IMR-90 (cell line): Measurements from ENCODE around the gene ALK. TPM values are rescaled to one million over a fixed set of nuclear protein-coding genes. Genes with fewer than 3 reads are reported as not detected.

Source experiments
- ATAC-seq: fragments of 200-7000 bp; cut with Tn5 transposase; 2 replicates; pipeline ENCODE4 v1.9.1; 2020; ENCODE audit warnings: low read depth, mild to moderate bottlenecking, moderate library complexity
- BruUV-seq: library from RNA; stranded (reverse); fragments of 400-500 nt; replicated peaks from 2 replicates; lab custom pipeline; 2021; lab: Mats Ljungman, UMichigan
- CTCF ChIA-PET: fragments of 300-600 bp; formaldehyde crosslinking; extraction: SDS; loops from one replicate; lab custom pipeline; 2021; ENCODE audit warnings: antibody characterized with exemption; lab: Yijun Ruan, JAX
- POLR2A ChIA-PET: fragments of 300-600 bp; sonication (Branson Sonifier 250); formaldehyde crosslinking; loops from one replicate; lab custom pipeline; 2022; ENCODE audit warnings: antibody characterized with exemption; ENCODE audit not compliant: unreplicated experiment; lab: Charles Lee
- DNase-seq: peaks from one replicate; pipeline ENCODE4 v3.0.0; 2013
- H2AFZ ChIP-seq: replicated peaks from 2 replicates; pipeline ENCODE3; 2013; ENCODE audit warnings: low read length, mild to moderate bottlenecking; ENCODE audit not compliant: poor library complexity
- H2AK5ac ChIP-seq: 2 replicates; pipeline ENCODE4 v1.6.1; 2013; ENCODE audit warnings: low read depth, low read length, inconsistent platforms
- H2AK9ac ChIP-seq: replicated peaks from 2 replicates; pipeline ENCODE3; 2013; ENCODE audit warnings: mild to moderate bottlenecking, low read depth, low read length, moderate library complexity; ENCODE audit not compliant: poor library complexity
- H2BK120ac ChIP-seq: 2 replicates; pipeline ENCODE4 v1.6.1; 2013; ENCODE audit warnings: low read depth, low read length, inconsistent platforms
- H2BK15ac ChIP-seq: 3 replicates; pipeline ENCODE4 v1.6.1; 2013; ENCODE audit warnings: low read depth, low read length, inconsistent platforms
- H2BK20ac ChIP-seq: 2 replicates; pipeline ENCODE4 v1.6.1; 2013; ENCODE audit warnings: low read depth, mild to moderate bottlenecking, inconsistent platforms, low read length, moderate library complexity
- H2BK5ac ChIP-seq: 2 replicates; pipeline ENCODE4 v1.6.1; 2013; ENCODE audit warnings: mild to moderate bottlenecking, low read depth, low read length, inconsistent platforms; ENCODE audit not compliant: poor library complexity, severe bottlenecking
- H3K14ac ChIP-seq: replicated peaks from 2 replicates; pipeline ENCODE4 v1.6.1; 2013; ENCODE audit warnings: low read depth, low read length, inconsistent platforms
- H3K18ac ChIP-seq: 2 replicates; pipeline ENCODE4 v1.6.1; 2013; ENCODE audit warnings: low read depth, low read length, control low read depth
- H3K23ac ChIP-seq: 2 replicates; pipeline ENCODE4 v1.6.1; 2013; ENCODE audit warnings: low read depth, low read length, inconsistent platforms
- H3K27ac ChIP-seq: 2 replicates; pipeline ENCODE4 v1.5.1; 2013; ENCODE audit warnings: mild to moderate bottlenecking, control low read depth, low read length; ENCODE audit not compliant: insufficient read depth
- H3K27me3 ChIP-seq: 2 replicates; pipeline ENCODE4 v1.6.1; 2013; ENCODE audit warnings: low read length; ENCODE audit not compliant: control insufficient read depth, insufficient read depth
- H3K36me3 ChIP-seq: 2 replicates; pipeline ENCODE4 v1.6.1; 2013; ENCODE audit warnings: low read length, mixed read lengths; ENCODE audit not compliant: control insufficient read depth, insufficient read depth
- H3K4ac ChIP-seq: 2 replicates; pipeline ENCODE4 v1.6.1; 2013; ENCODE audit warnings: low read depth, low read length, inconsistent platforms
- H3K4me1 ChIP-seq: 2 replicates; pipeline ENCODE4 v1.6.1; 2013; ENCODE audit warnings: low read length, mixed read lengths; ENCODE audit not compliant: control insufficient read depth, insufficient read depth
- H3K4me2 ChIP-seq: 2 replicates; pipeline ENCODE4 v1.6.1; 2013; ENCODE audit warnings: low read depth, mild to moderate bottlenecking, control low read depth, low read length, moderate library complexity
- H3K4me3 ChIP-seq: 2 replicates; pipeline ENCODE4 v1.5.1; 2013; ENCODE audit warnings: low read depth, mild to moderate bottlenecking, control low read depth, low read length, moderate library complexity; ENCODE audit not compliant: insufficient read depth
- H3K56ac ChIP-seq: 2 replicates; pipeline ENCODE4 v1.6.1; 2013; ENCODE audit warnings: low read length, inconsistent platforms; ENCODE audit not compliant: insufficient read depth; ENCODE audit errors: extremely low read depth
- H3K79me1 ChIP-seq, 2 experiments: 2 replicates each; pipeline ENCODE4 v1.6.1; 2013; ENCODE audit warnings: low read length in 2 of 2, inconsistent platforms in 1 of 2, low read depth in 1 of 2
- H3K9ac ChIP-seq: 2 replicates; pipeline ENCODE4 v1.6.1; 2013; ENCODE audit warnings: low read depth, low read length, control low read depth
- H3K9me1 ChIP-seq: 2 replicates; pipeline ENCODE4 v1.6.1; 2013; ENCODE audit warnings: low read length, inconsistent platforms; ENCODE audit not compliant: insufficient read depth
- H3K9me3 ChIP-seq: 2 replicates; pipeline ENCODE4 v1.6.1; 2013; ENCODE audit warnings: low read length; ENCODE audit not compliant: control insufficient read depth, insufficient read depth
- H4K20me1 ChIP-seq: 2 replicates; pipeline ENCODE4 v1.6.1; 2013; ENCODE audit warnings: low read length, inconsistent platforms; ENCODE audit not compliant: insufficient read depth
- H4K5ac ChIP-seq: 2 replicates; pipeline ENCODE4 v1.6.1; 2013; ENCODE audit warnings: mild to moderate bottlenecking, low read depth, low read length, control low read depth
- H4K8ac ChIP-seq, 2 experiments: 2 replicates each; pipeline ENCODE4 v1.6.1; 2013; ENCODE audit warnings: low read depth in 2 of 2, low read length in 2 of 2, control low read depth in 1 of 2, inconsistent platforms in 1 of 2
- H4K91ac ChIP-seq: 2 replicates; pipeline ENCODE4 v1.6.1; 2013; ENCODE audit warnings: low read depth, low read length, inconsistent platforms; ENCODE audit not compliant: insufficient read depth
- BHLHE40 ChIP-seq: fragments of 150-350 bp; IDR thresholded peaks from 2 replicates; pipeline ENCODE4 v1.6.1; 2016; ENCODE audit warnings: mild to moderate bottlenecking, low read depth, low read length
- CEBPB ChIP-seq: IDR thresholded peaks from 2 replicates; pipeline ENCODE4 v1.6.1; 2012; ENCODE audit warnings: low read depth, low read length, improper control_type of control experiment
- CHD1 ChIP-seq: IDR thresholded peaks from 2 replicates; pipeline ENCODE4 v1.6.1; 2012; ENCODE audit warnings: low read depth, low read length, improper control_type of control experiment
- CTCF ChIP-seq: conservative IDR thresholded peaks from 2 replicates; pipeline ENCODE4 v1.5.1; 2012; ENCODE audit warnings: mild to moderate bottlenecking, low read depth, low read length, improper control_type of control experiment
- ELK1 ChIP-seq: fragments of 150-350 bp; IDR thresholded peaks from 2 replicates; pipeline ENCODE4 v1.6.1; 2016; ENCODE audit warnings: low read depth, mild to moderate bottlenecking, low read length, moderate library complexity, borderline replicate concordance
- FOS ChIP-seq: fragments of 150-350 bp; IDR thresholded peaks from 2 replicates; pipeline ENCODE4 v1.6.1; 2016; ENCODE audit warnings: low read depth, low read length
- MAFK ChIP-seq: IDR thresholded peaks from 2 replicates; pipeline ENCODE4 v1.6.1; 2012; ENCODE audit warnings: low read depth, low read length, improper control_type of control experiment
- MAZ ChIP-seq: IDR thresholded peaks from 2 replicates; pipeline ENCODE4 v1.6.1; 2012; ENCODE audit warnings: low read depth, mild to moderate bottlenecking, low read length, improper control_type of control experiment, moderate library complexity, borderline replicate concordance
- MXI1 ChIP-seq: IDR thresholded peaks from 2 replicates; pipeline ENCODE4 v1.6.1; 2012; ENCODE audit warnings: low read depth, mild to moderate bottlenecking, low read length, moderate library complexity, borderline replicate concordance
- NFE2L2 ChIP-seq: fragments of 150-350 bp; IDR thresholded peaks from 2 replicates; pipeline ENCODE4 v1.6.1; 2016; ENCODE audit warnings: low read depth, mild to moderate bottlenecking, low read length
- POLR2A ChIP-seq: IDR thresholded peaks from 2 replicates; pipeline ENCODE4 v1.6.1; 2012; ENCODE audit warnings: mild to moderate bottlenecking, low read depth, low read length
- RAD21 ChIP-seq: IDR thresholded peaks from 2 replicates; pipeline ENCODE4 v1.6.1; 2012; ENCODE audit warnings: low read length, improper control_type of control experiment
- RCOR1 ChIP-seq: IDR thresholded peaks from 2 replicates; pipeline ENCODE4 v1.6.1; 2012; ENCODE audit warnings: mild to moderate bottlenecking, low read length, improper control_type of control experiment; ENCODE audit not compliant: insufficient replicate concordance
- RFX5 ChIP-seq: IDR thresholded peaks from 2 replicates; pipeline ENCODE4 v1.8.0; 2012; ENCODE audit warnings: low read depth, mild to moderate bottlenecking, low read length, moderate library complexity
- SMC3 ChIP-seq: fragments of 150-350 bp; IDR thresholded peaks from 2 replicates; pipeline ENCODE4 v1.6.1; 2016; ENCODE audit warnings: low read depth, mild to moderate bottlenecking, antibody characterized with exemption, low read length, moderate library complexity
- USF2 ChIP-seq: fragments of 150-350 bp; IDR thresholded peaks from 2 replicates; pipeline ENCODE4 v1.6.1; 2017; ENCODE audit warnings: mild to moderate bottlenecking, antibody characterized with exemption, low read length, low read depth
- WGBS, 2 experiments: methylation state at CpG; one replicate each; pipeline versions ENCODE4 v1.1.5 to v1.1.7; 2013; ENCODE audit warnings: missing lambda C conversion rate in 2 of 2; ENCODE audit not compliant: insufficient read length in 1 of 2; ENCODE audit errors: extremely low coverage in 2 of 2; 5-methylcytosine and 5-hydroxymethylcytosine counted together
- dilution Hi-C: fragments of 300-500 bp; cut with HindIII; formaldehyde crosslinking; loops from one replicate; pipeline ENCODE4 v1.14.3; 2018; ENCODE audit warnings: low sequenced_read_pairs; ENCODE audit not compliant: unreplicated experiment
- in situ Hi-C: fragments of 300-500 bp; cut with MboI; formaldehyde crosslinking; loops from 3 replicates; pipeline ENCODE4 v1.14.3; 2019; ENCODE audit warnings: low sequenced_read_pairs, inconsistent platforms, mixed read lengths
- intact Hi-C: fragments of 100-400 bp; cut with micrococcal nuclease; formaldehyde crosslinking; loops from 2 replicates; pipeline ENCODE4 v1.10.0; 2022
- polyA plus RNA-seq, 3 experiments: library from polyadenylated mRNA; depleted of rRNA; stranded (reverse); fragments of >200 nt; gene quantifications; 2 replicates each; pipeline ENCODE4 v1.2.3, GENCODE V29; 2012; ENCODE audit warnings: low replicate concordance in 1 of 3
- total RNA-seq: library from RNA; depleted of rRNA; stranded (reverse); fragments of >200 nt; gene quantifications from 2 replicates; pipeline ENCODE4 v1.2.3, GENCODE V29; 2012

ALK gene
- total and polyA plus RNA-seq, 2 of the 4 experiments (the other 2 are of a cell fraction) = not detected

- no peaks in the 10 kb centered on the region for H3K9me1 ChIP-seq
- H2BK120ac ChIP-seq = no peak overlapping the region
- intact Hi-C loops (no loop called here), dilution Hi-C loops (no loop called here), in situ Hi-C loops (no loop called here)
- H2AFZ ChIP-seq = no peak overlapping the region
- H3K36me3 ChIP-seq = no peaks in the 10 kb centered on the region
- H2AK5ac ChIP-seq = no peak overlapping the region
- DNase-seq = no peak
- H3K4me3 ChIP-seq = no peak overlapping the region
- H3K27ac ChIP-seq = no peak overlapping the region
- H3K4me2 ChIP-seq = no peak overlapping the region
- no peak overlapping the region for H4K91ac ChIP-seq
- no peaks in the 10 kb centered on the region for H3K79me1 ChIP-seq
- H4K5ac ChIP-seq = no peak overlapping the region
- no peak overlapping the region for H4K8ac ChIP-seq
- TF ChIP-seq MXI1 (no peak), CTCF (no peak), FOS (no peak), MAZ (no peak), ELK1 (no peak), RFX5 (no peak), SMC3 (no peak), NFE2L2 (no peak), POLR2A (no peak), RAD21 (no peak), CEBPB (no peak), USF2 (no peak), BHLHE40 (no peak), MAFK (no peak), CHD1 (no peak), RCOR1 (no peak)
- H3K9me3 ChIP-seq = no peaks in the 10 kb centered on the region; the same call in 1 of the 2 replicates
- no peaks in the 10 kb centered on the region for H4K20me1 ChIP-seq
- H2BK15ac ChIP-seq = no peak overlapping the region
- H3K18ac ChIP-seq = no peak overlapping the region
- no peak overlapping the region for H3K23ac ChIP-seq
- H2BK20ac ChIP-seq = no peak overlapping the region
- no peak overlapping the region for H2BK5ac ChIP-seq
- WGBS, 2 experiments = no CpG with 5 or more reads among the region's 7 CpGs
- no peak overlapping the region for H2AK9ac ChIP-seq
- H3K9ac ChIP-seq = no peak overlapping the region
- peaks cover 17% of the 10 kb centered on the region for H3K27me3 ChIP-seq
- ChIA-PET POLR2A (no interaction called here), CTCF (no interaction called here)
- H3K56ac ChIP-seq = no peak overlapping the region
- no TSS peak for BruUV-seq
- no peak overlapping the region for H3K4ac ChIP-seq
- ATAC-seq = no peak
- H3K14ac ChIP-seq = no peak overlapping the region
- H3K4me1 ChIP-seq = no peaks in the 10 kb centered on the region
Measured at GRCh38 chr2:29729932-29730331, 191.5 kb downstream of the ALK start.
